IPS DF 4.7 (cell line): Measurements from ENCODE around the gene ZGRF1.
"Not testable (repeated sequence)": the region's sequence is repeated elsewhere in the genome, so short reads cannot be mapped to it uniquely, and the experiment has no call there.

Source experiments
- DNase-seq: peaks from one replicate; pipeline ENCODE4 v3.0.0-alpha.2; 2013; ENCODE audit warnings: low spot score; ENCODE audit errors: extremely low read depth

ZGRF1 gene

GRCh38 chr4:112644595-112645535, 8.2 kb upstream of the ZGRF1 start:
- DNase-seq = not testable (repeated sequence)

- DNase-seq = no peak
Observed at GRCh38 chr4:112642526-112642925, 5.8 kb upstream of the ZGRF1 start.

DNA sequence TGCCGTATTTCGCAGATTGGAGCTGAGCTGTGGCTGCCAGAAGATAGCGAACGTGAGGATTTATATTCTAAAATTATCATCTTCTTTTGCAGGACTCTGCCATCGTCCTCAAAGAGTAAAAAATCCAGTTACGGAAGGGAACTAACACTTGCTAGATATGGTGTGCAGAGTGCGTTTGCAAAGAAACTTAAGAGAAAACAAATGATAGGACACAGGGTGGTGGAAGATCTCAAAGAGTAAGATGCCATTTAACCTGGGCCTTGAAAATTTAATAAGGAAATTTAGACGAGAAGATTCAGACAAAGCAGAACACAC, 800 bp upstream of the ZGRF1 start:
- DNase-seq = no peak

- no peak for DNase-seq
Observed at GRCh38 chr4:112633477-112634235, 3.1 kb downstream of the ZGRF1 start.

GRCh38 chr4:112626228-112626627, 10.5 kb downstream of the ZGRF1 start:
- DNase-seq = no peak

GRCh38 chr4:112616984-112617383, 19.7 kb downstream of the ZGRF1 start:
- no peak for DNase-seq

- DNase-seq = not testable (repeated sequence)
Observed at GRCh38 chr4:112612814-112613213, 23.9 kb downstream of the ZGRF1 start.

- peak; percentile 19 for DNase-seq
Observed at GRCh38 chr4:112604589-112604988, 32.1 kb downstream of the ZGRF1 start.

- no peak for DNase-seq
Observed at GRCh38 chr4:112594993-112595392, 41.7 kb downstream of the ZGRF1 start.

GRCh38 chr4:112593438-112594133, 43.1 kb downstream of the ZGRF1 start:
- DNase-seq = no peak

- no peak for DNase-seq
Observed at GRCh38 chr4:112592717-112593116, 44.0 kb downstream of the ZGRF1 start.

- DNase-seq = no peak
Observed at GRCh38 chr4:112591593-112591992, 45.1 kb downstream of the ZGRF1 start.

GRCh38 chr4:112589206-112589605, 47.5 kb downstream of the ZGRF1 start:
- DNase-seq = no peak

DNA sequence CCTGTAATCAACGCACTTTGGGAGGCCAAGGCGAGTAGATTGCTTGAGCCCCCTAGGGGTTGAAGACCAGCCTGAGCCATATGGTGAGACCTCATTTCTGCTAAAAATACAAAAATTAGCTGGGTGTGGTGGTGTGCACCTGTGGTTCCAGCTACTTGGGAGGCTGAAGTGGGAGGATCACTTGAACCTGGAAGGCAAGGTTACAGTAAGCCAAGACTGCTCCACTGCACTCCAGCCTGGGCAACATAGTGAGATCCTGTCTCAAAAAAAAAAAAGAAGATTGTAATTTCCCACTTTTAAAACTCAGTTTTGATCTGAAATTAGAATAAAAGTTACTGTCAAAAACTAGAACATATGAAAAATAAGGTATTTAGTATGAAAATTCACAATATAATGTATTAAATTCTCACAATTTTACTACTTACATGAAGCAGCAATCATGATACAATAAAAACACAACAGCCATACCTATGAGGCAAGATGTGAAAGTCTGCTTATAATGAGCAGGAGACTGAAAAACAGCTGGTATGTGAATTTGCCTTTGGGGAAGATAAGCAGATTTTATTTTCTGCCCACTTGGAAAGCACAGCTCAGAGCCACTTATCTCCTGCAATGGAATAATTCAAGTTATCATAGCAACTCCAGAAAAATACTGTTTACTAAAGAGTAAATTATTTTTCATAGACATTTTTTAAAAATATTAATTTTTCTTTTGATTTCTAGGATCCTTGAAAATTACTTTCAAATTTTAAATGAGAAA, 50.6 kb downstream of the ZGRF1 start:
- no peak for DNase-seq

- no peak for DNase-seq
Observed at GRCh38 chr4:112567536-112567935, 69.2 kb downstream of the ZGRF1 start.

- no peak for DNase-seq
Observed at GRCh38 chr4:112564706-112565270, 71.9 kb downstream of the ZGRF1 start.

- no peak for DNase-seq
Observed at GRCh38 chr4:112563431-112564200, 73.1 kb downstream of the ZGRF1 start.

DNA sequence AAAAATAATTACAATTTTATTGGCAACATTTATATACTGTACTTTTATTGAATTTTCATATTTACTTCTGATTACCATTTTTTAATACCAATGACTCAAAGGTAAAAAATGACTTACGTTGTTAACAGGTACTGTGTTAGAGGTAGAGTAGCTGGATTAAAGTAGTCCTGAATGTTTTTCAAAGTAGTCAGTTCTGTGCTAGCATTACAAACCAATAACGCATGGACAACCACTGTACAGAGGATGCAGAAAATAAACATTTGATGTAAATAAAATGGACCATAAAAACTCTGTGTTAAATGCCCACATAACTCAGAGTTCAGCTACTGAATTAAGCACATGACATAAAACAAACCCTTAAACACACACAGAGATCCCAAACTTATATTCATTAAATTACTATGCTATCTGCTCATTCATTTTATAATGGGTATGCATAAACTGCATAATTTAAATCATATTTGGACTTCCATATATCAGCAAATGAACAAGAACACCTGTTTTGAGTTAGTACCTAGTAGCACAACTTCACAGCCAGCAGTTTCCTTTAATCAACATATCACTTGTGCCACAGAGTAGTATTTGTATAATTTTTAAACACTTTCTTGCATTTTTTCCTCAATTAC, 74.3 kb downstream of the ZGRF1 start:
- no peak for DNase-seq

GRCh38 chr4:112560084-112560483, 76.6 kb downstream of the ZGRF1 start:
- no peak for DNase-seq

DNA sequence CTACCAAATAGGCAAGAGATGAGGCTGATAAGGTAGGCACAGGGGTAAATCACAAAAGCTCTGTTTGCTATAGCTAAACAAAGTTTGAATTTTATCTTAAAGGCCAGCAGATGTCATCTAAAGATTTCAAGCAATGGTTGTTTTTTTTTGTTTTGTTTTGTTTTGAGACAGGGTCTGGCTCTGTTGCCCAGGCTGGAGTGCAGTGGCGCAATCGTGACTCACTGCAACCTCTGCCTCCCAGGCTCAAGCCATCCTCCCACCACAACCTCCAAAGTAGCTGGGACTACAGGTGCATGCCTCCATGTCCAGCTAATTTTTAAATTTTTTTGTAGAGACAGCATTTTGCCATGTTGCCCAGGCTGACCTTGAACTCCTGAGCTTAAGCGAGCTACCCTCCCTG, 77.7 kb downstream of the ZGRF1 start:
- no peak for DNase-seq
